ENCODE results near the gene PRKAG2. TPM values are rescaled to one million over a fixed set of nuclear protein-coding genes. Genes with fewer than 3 reads are reported as not detected.

The PRKAG2 gene
- total and polyA plus RNA-seq, 9 donors: 9.3 to 37.7 (median 22.6) TPM

- intact Hi-C loops (cut with DNase I): no loop called here
- H3K4me1 ChIP-seq (ENCODE audit: insufficient read depth): no peaks in the 10 kb centered on the region
- DNase-seq: no peak
- no peaks in the 10 kb centered on the region for H3K36me3 ChIP-seq
- no peak overlapping the region for H3K4me3 ChIP-seq
- no peaks in the 10 kb centered on the region for H3K9me3 ChIP-seq
- H3K27ac ChIP-seq: no peak overlapping the region
- WGBS, 3 donors: 66 to 72% (median 69%) methylated on average over 17 of the region's 17 CpGs
- no peaks in the 10 kb centered on the region for H3K27me3 ChIP-seq
- TF ChIP-seq POLR2A (IDR thresholded peaks at IDR 0.05): no peak
- no peak for TF ChIP-seq EP300 (IDR thresholded peaks at IDR 0.05)
Observed at GRCh38 chr7:151902311-151902710, 25.4 kb upstream of the PRKAG2 start.

- Histone ChIP-seq H3K27me3 (no peaks in the 10 kb centered on the region), H3K36me3 (no peaks in the 10 kb centered on the region), H3K4me1 (ENCODE audit: insufficient read depth) (no peaks in the 10 kb centered on the region), H3K9me3 (no peaks in the 10 kb centered on the region), H3K4me3 (no peak overlapping the region), H3K27ac (no peak overlapping the region)
- DNase-seq: no peak
- 73 to 89% (median 88%) methylated on average over 5 of the region's 5 CpGs for WGBS, 3 donors
- TF ChIP-seq CTCF (IDR thresholded peaks at IDR 0.05) (no peak), POLR2A (IDR thresholded peaks at IDR 0.05) (no peak), EP300 (IDR thresholded peaks at IDR 0.05) (no peak)
- intact Hi-C loops (cut with DNase I): no loop called here
Observed at GRCh38 chr7:151901828-151902227, 24.9 kb upstream of the PRKAG2 start.

- no peak for DNase-seq
- Histone ChIP-seq H3K4me3 (no peak overlapping the region), H3K9me3 (no peaks in the 10 kb centered on the region), H3K36me3 (no peaks in the 10 kb centered on the region), H3K27ac (no peak overlapping the region), H3K27me3 (no peaks in the 10 kb centered on the region), H3K4me1 (ENCODE audit: insufficient read depth) (no peaks in the 10 kb centered on the region)
- 34 to 49% (median 35%) methylated on average over 16 to 17 of the region's 17 CpGs for WGBS, 3 donors
- intact Hi-C loops (cut with DNase I): no loop called here
- TF ChIP-seq EP300 (IDR thresholded peaks at IDR 0.05): no peak
- no peak for TF ChIP-seq CTCF (IDR thresholded peaks at IDR 0.05)
- TF ChIP-seq POLR2A (IDR thresholded peaks at IDR 0.05): no peak
Observed at GRCh38 chr7:151900986-151901621, 24.2 kb upstream of the PRKAG2 start.

GRCh38 chr7:151900591-151900985, 23.7 kb upstream of the PRKAG2 start:
- no peak overlapping the region for H3K27ac ChIP-seq
- TF ChIP-seq CTCF (IDR thresholded peaks at IDR 0.05) (no peak), POLR2A (IDR thresholded peaks at IDR 0.05) (no peak), EP300 (IDR thresholded peaks at IDR 0.05) (no peak)
- no peaks in the 10 kb centered on the region for H3K4me1 ChIP-seq (ENCODE audit: insufficient read depth)
- no peak overlapping the region for H3K4me3 ChIP-seq
- no peak for DNase-seq
- no peaks in the 10 kb centered on the region for H3K36me3 ChIP-seq
- no peaks in the 10 kb centered on the region for H3K9me3 ChIP-seq
- H3K27me3 ChIP-seq: no peaks in the 10 kb centered on the region
- intact Hi-C loops (cut with DNase I): no loop called here
- 61 to 68% (median 66%) methylated on average over 5 of the region's 5 CpGs for WGBS, 3 donors

- DNase-seq: no peak
- Histone ChIP-seq H3K36me3 (no peaks in the 10 kb centered on the region), H3K4me3 (no peak overlapping the region), H3K27ac (no peak overlapping the region), H3K4me1 (ENCODE audit: insufficient read depth) (no peaks in the 10 kb centered on the region), H3K9me3 (no peaks in the 10 kb centered on the region), H3K27me3 (no peaks in the 10 kb centered on the region)
- intact Hi-C loops (cut with DNase I): no loop called here
- no peak for TF ChIP-seq POLR2A (IDR thresholded peaks at IDR 0.05)
- TF ChIP-seq CTCF (IDR thresholded peaks at IDR 0.05): no peak
- no peak for TF ChIP-seq EP300 (IDR thresholded peaks at IDR 0.05)
- WGBS, 3 donors: 85 to 90% (median 87%) methylated on average over 18 of the region's 18 CpGs
Observed at GRCh38 chr7:151899513-151900360, 22.8 kb upstream of the PRKAG2 start.
